Measurements from ENCODE around the gene TBC1D22A.
"Not testable (repeated sequence)": the region's sequence is repeated elsewhere in the genome, so short reads cannot be mapped to it uniquely, and the experiment has no call there.

Gene TBC1D22A

GRCh38 chr22:46813816-46814597 is 51.6 kb downstream of the TBC1D22A start:
- no peak for ATAC-seq

GRCh38 chr22:46815132-46815531 is 52.7 kb downstream of the TBC1D22A start:
- ATAC-seq, result no peak

GRCh38 chr22:46815559-46815895 is 53.1 kb downstream of the TBC1D22A start:
- no peak for ATAC-seq

- ATAC-seq, result peak; percentile 48 to 51
These were observed 53.7 kb downstream of the TBC1D22A start for GRCh38 chr22:46815896-46816731.

- ATAC-seq, result not testable (repeated sequence)
These were observed 54.9 kb downstream of the TBC1D22A start for GRCh38 chr22:46817390-46817789.

- no peak for ATAC-seq
These were observed 60.8 kb downstream of the TBC1D22A start for GRCh38 chr22:46823248-46823647.

- no peak for ATAC-seq
These were observed 61.2 kb downstream of the TBC1D22A start for GRCh38 chr22:46823654-46824053.

- no peak for ATAC-seq
These were observed 62.0 kb downstream of the TBC1D22A start for GRCh38 chr22:46824344-46824909.

GRCh38 chr22:46824980-46825544 is 62.6 kb downstream of the TBC1D22A start:
- no peak for ATAC-seq

- ATAC-seq, result no peak
These were observed 64.1 kb downstream of the TBC1D22A start for GRCh38 chr22:46826438-46827135.

GRCh38 chr22:46827136-46827780 is 64.8 kb downstream of the TBC1D22A start:
- ATAC-seq, result no peak

GRCh38 chr22:46827781-46828180 is 65.3 kb downstream of the TBC1D22A start:
- no peak for ATAC-seq

GRCh38 chr22:46828323-46828900 is 66.0 kb downstream of the TBC1D22A start:
- ATAC-seq, result no peak

GRCh38 chr22:46829117-46829891 is 66.9 kb downstream of the TBC1D22A start:
- ATAC-seq, result no peak

GRCh38 chr22:46829941-46830715 is 67.7 kb downstream of the TBC1D22A start:
- no peak for ATAC-seq

GRCh38 chr22:46830841-46831240 is 68.4 kb downstream of the TBC1D22A start:
- ATAC-seq, result no peak

- ATAC-seq, result no peak
These were observed 70.8 kb downstream of the TBC1D22A start for GRCh38 chr22:46833228-46833627.

GRCh38 chr22:46834021-46834737 is 71.7 kb downstream of the TBC1D22A start:
- ATAC-seq, result no peak

- ATAC-seq, result no peak
These were observed 72.8 kb downstream of the TBC1D22A start for GRCh38 chr22:46835288-46835687.
